Stomach smooth muscle (tissue), 2 donors: ENCODE data around the gene ABCB8.

ENCODE experiments used
- H3K27ac ChIP-seq: one replicate; pipeline ENCODE4 v1.7.0; 2013; ENCODE audit warnings: mild to moderate bottlenecking, low read length, inconsistent platforms
- H3K27me3 ChIP-seq, 2 donors: one replicate each; pipeline ENCODE4 v1.7.0; 2013; ENCODE audit warnings: low read length in 2 of 2; ENCODE audit not compliant: insufficient read depth in 2 of 2, control insufficient read depth in 1 of 2
- H3K36me3 ChIP-seq, 2 donors: one replicate each; pipeline ENCODE4 v1.7.0; 2013; ENCODE audit warnings: low read length in 2 of 2; ENCODE audit not compliant: control insufficient read depth in 2 of 2, insufficient read depth in 2 of 2
- H3K4me1 ChIP-seq: one replicate; pipeline ENCODE4 v1.7.0; 2013; ENCODE audit warnings: low read length; ENCODE audit not compliant: control insufficient read depth, insufficient read depth
- H3K4me3 ChIP-seq, 2 donors: one replicate each; pipeline ENCODE4 v1.7.0; 2013; ENCODE audit warnings: low read length in 2 of 2
- H3K9ac ChIP-seq, 2 donors: one replicate each; pipeline ENCODE4 v1.7.0; 2013; ENCODE audit warnings: low read length in 2 of 2, mild to moderate bottlenecking in 1 of 2
- H3K9me3 ChIP-seq, 2 donors: one replicate each; pipeline ENCODE4 v1.7.0; 2013; ENCODE audit warnings: low read length in 2 of 2; ENCODE audit not compliant: control insufficient read depth in 2 of 2
- donor health status: healthy.
- donor health status: Pancreatic carcinoma.

The ABCB8 gene

GRCh38 chr7:150990416-150991186 is 37.6 kb upstream of the ABCB8 start, which contains the start of gene NOS3:
NOS3 (plus strand) TSS chr7:150991017; CDS start chr7:150993804, 2,787 bp downstream.
- Histone ChIP-seq H3K4me3 (no peak within 1 kb of the TSS), H3K9me3 (no peaks in the 10 kb centered on the region), H3K27me3 (no peaks in the 10 kb centered on the region), H3K36me3 (no peaks in the 10 kb centered on the region), H3K27ac (peak within 1 kb of the TSS; percentile 32), H3K4me1 (peaks cover 26% of the 10 kb centered on the region), H3K9ac (no peak within 1 kb of the TSS)

DNA sequence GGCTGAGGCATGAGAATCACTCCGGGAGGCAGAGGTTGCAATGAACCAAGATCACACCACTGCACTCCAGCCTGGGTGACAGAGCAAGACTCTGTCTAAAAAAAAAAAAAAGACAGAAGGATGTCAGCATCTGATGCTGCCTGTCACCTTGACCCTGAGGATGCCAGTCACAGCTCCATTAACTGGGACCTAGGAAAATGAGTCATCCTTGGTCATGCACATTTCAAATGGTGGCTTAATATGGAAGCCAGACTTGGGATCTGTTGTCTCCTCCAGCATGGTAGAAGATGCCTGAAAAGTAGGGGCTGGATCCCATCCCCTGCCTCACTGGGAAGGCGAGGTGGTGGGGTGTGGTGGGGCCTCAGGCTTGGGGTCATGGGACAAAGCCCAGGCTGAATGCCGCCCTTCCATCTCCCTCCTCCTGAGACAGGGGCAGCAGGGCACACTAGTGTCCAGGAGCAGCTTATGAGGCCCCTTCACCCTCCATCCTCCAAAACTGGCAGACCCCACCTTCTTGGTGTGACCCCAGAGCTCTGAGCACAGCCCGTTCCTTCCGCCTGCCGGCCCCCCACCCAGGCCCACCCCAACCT is 36.1 kb upstream of the ABCB8 start:
- no peaks in the 10 kb centered on the region for H3K36me3 ChIP-seq
- no peak overlapping the region for H3K9ac ChIP-seq
- H3K27me3 ChIP-seq: no peaks in the 10 kb centered on the region
- no peaks in the 10 kb centered on the region for H3K9me3 ChIP-seq
- no peak overlapping the region for H3K4me3 ChIP-seq
- no peak overlapping the region for H3K27ac ChIP-seq
- peaks cover 18% of the 10 kb centered on the region for H3K4me1 ChIP-seq

DNA sequence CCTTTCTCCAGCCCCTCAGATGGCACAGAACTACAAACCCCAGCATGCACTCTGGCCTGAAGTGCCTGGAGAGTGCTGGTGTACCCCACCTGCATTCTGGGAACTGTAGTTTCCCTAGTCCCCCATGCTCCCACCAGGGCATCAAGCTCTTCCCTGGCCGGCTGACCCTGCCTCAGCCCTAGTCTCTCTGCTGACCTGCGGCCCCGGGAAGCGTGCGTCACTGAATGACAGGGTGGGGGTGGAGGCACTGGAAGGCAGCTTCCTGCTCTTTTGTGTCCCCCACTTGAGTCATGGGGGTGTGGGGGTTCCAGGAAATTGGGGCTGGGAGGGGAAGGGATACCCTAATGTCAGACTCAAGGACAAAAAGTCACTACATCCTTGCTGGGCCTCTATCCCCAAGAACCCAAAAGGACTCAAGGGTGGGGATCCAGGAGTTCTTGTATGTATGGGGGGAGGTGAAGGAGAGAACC is 35.4 kb upstream of the ABCB8 start:
- Histone ChIP-seq H3K9ac (no peak overlapping the region), H3K27me3 (no peaks in the 10 kb centered on the region), H3K4me1 (peaks cover 18% of the 10 kb centered on the region), H3K9me3 (no peaks in the 10 kb centered on the region), H3K27ac (no peak overlapping the region), H3K4me3 (no peak overlapping the region), H3K36me3 (no peaks in the 10 kb centered on the region)

DNA sequence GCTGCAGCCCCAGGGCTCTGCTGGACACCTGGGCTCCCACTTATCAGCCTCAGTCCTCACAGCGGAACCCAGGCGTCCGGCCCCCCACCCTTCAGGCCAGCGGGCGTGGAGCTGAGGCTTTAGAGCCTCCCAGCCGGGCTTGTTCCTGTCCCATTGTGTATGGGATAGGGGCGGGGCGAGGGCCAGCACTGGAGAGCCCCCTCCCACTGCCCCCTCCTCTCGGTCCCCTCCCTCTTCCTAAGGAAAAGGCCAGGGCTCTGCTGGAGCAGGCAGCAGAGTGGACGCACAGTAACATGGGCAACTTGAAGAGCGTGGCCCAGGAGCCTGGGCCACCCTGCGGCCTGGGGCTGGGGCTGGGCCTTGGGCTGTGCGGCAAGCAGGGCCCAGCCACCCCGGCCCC is 34.7 kb upstream of the ABCB8 start:
- no peak overlapping the region for H3K27ac ChIP-seq
- peaks cover 14% of the 10 kb centered on the region for H3K4me1 ChIP-seq

GRCh38 chr7:150994141-150994837 is 34.0 kb upstream of the ABCB8 start:
- peak overlapping the region in 1 of 2 donors; percentile 15 for H3K9ac ChIP-seq
- H3K9me3 ChIP-seq: no peaks in the 10 kb centered on the region
- H3K4me1 ChIP-seq: peaks cover 6% of the 10 kb centered on the region
- peak overlapping the region in 1 of 2 donors; percentile 22 for H3K4me3 ChIP-seq
- H3K27ac ChIP-seq: peak overlapping the region; percentile 31
- H3K36me3 ChIP-seq: no peaks in the 10 kb centered on the region
- H3K27me3 ChIP-seq: no peaks in the 10 kb centered on the region

More for the DNA sequence above, 34.7 kb upstream of the ABCB8 start:
- no peaks in the 10 kb centered on the region for H3K36me3 ChIP-seq
- H3K9me3 ChIP-seq: no peaks in the 10 kb centered on the region
- H3K9ac ChIP-seq: no peak overlapping the region
- H3K27me3 ChIP-seq: no peaks in the 10 kb centered on the region
- peak overlapping the region in 1 of 2 donors; percentile 22 for H3K4me3 ChIP-seq

DNA sequence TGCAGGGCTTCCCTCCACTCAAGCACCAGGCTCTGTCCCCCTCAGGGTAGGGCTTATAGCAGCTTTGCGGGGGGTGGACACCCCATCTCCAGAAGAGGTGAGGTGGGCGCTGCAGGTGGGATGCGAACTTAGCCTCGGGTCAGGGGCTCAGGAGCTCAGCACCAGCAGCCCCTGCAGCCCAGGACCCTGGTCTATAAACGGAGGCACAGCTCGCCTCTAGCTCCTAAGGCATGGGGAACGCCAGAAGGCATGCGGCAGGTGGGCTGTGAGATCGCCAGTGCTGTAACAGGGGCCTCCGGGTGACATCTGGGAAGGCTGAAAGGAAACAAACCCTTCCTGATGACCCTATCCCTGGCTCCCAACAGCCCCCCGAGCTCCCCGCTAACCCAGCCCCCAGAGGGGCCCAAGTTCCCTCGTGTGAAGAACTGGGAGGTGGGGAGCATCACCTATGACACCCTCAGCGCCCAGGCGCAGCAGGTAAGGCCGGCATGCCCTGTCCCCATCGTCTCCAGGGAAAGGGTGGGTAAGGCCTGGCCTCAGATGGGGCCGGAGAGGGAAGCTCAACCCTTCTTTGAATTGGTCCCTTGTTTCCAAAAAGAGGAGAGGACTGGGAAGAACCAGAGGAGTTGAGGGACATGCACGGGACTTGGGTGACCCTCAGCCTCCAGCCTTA is 33.3 kb upstream of the ABCB8 start:
- no peaks in the 10 kb centered on the region for H3K27me3 ChIP-seq
- H3K36me3 ChIP-seq: no peaks in the 10 kb centered on the region
- no peak overlapping the region for H3K9ac ChIP-seq
- peak overlapping the region in 1 of 2 donors; percentile 22 for H3K4me3 ChIP-seq
- H3K4me1 ChIP-seq: no peaks in the 10 kb centered on the region
- H3K9me3 ChIP-seq: no peaks in the 10 kb centered on the region
- H3K27ac ChIP-seq: no peak overlapping the region

- Histone ChIP-seq H3K9me3 (no peaks in the 10 kb centered on the region), H3K4me3 (no peak overlapping the region), H3K9ac (no peak overlapping the region), H3K27ac (no peak overlapping the region), H3K27me3 (no peaks in the 10 kb centered on the region), H3K4me1 (no peaks in the 10 kb centered on the region), H3K36me3 (no peaks in the 10 kb centered on the region)
These were observed 31.7 kb upstream of the ABCB8 start for GRCh38 chr7:150996376-150997074.

DNA sequence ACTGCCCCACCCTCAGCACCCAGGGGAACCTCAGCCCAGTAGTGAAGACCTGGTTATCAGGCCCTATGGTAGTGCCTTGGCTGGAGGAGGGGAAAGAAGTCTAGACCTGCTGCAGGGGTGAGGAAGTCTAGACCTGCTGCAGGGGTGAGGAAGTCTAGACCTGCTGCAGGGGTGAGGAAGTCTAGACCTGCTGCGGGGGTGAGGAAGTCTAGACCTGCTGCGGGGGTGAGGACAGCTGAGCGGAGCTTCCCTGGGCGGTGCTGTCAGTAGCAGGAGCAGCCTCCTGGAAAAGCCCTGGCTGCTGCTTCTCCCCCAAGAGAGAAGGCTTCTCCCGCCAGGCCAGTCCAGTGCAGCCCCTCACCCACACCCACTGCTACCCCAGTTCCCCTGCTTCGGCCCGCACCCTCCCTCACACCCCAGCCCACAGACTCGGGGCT is 31.2 kb upstream of the ABCB8 start:
- Histone ChIP-seq H3K4me1 (no peaks in the 10 kb centered on the region), H3K9me3 (no peaks in the 10 kb centered on the region), H3K9ac (no peak overlapping the region), H3K4me3 (no peak overlapping the region), H3K36me3 (no peaks in the 10 kb centered on the region), H3K27ac (no peak overlapping the region), H3K27me3 (no peaks in the 10 kb centered on the region)

DNA sequence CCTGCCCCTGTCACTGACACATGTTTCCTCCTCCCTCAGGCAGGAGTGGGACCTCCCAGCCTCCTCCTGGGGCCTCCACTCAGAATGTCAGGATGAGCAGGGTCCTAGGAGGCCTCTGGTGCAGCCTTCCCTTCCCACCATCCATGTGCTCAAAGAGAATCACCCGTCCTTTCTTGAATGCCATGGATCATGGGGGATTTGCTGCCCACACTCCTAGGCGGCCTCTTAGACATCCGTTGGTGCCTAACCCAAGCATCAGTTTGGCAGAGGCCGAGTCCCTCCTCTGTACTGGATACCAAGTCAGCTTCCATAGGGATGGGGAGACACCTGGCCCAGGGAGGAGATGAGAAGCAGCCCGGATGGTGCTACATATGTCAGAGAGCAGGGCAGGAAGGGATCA is 30.4 kb upstream of the ABCB8 start:
- H3K27me3 ChIP-seq: no peaks in the 10 kb centered on the region

DNA sequence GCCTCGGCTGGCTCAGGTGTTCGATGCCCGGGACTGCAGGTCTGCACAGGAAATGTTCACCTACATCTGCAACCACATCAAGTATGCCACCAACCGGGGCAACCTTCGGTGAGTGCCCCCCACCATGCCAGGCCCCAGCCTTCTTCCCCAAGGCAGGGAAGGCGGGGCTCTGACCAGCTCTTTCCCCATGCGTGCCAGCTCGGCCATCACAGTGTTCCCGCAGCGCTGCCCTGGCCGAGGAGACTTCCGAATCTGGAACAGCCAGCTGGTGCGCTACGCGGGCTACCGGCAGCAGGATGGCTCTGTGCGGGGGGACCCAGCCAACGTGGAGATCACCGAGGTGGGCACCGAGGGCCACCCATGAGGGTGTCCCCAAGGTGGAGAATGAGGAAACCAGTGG is 29.9 kb upstream of the ABCB8 start:
- Histone ChIP-seq H3K4me3 (no peak overlapping the region), H3K9ac (no peak overlapping the region), H3K27me3 (no peaks in the 10 kb centered on the region), H3K27ac (no peak overlapping the region), H3K4me1 (no peaks in the 10 kb centered on the region), H3K36me3 (no peaks in the 10 kb centered on the region), H3K9me3 (no peaks in the 10 kb centered on the region)

More for the DNA sequence above, 30.4 kb upstream of the ABCB8 start:
- Histone ChIP-seq H3K9me3 (no peaks in the 10 kb centered on the region), H3K4me1 (no peaks in the 10 kb centered on the region), H3K27ac (no peak overlapping the region), H3K36me3 (no peaks in the 10 kb centered on the region), H3K4me3 (no peak overlapping the region), H3K9ac (no peak overlapping the region)
